Stomach (tissue), 4 donors: Measurements from ENCODE around the gene RETREG1.

ENCODE experiments used
- EP300 ChIP-seq: sonication (generic); formaldehyde crosslinking; IDR thresholded peaks from one replicate; pipeline ENCODE4 v1.6.1; 2017; ENCODE audit warnings: antibody characterized with exemption
- POLR2A ChIP-seq, 4 donors: fragments of 450-650 bp; IDR thresholded peaks; one replicate each; pipeline ENCODE4 v1.6.1; 2016; ENCODE audit warnings: antibody characterized with exemption in 4 of 4, control low read depth in 2 of 4, mild to moderate bottlenecking in 1 of 4, moderate library complexity in 1 of 4
- POLR2AphosphoS5 ChIP-seq, 3 donors: sonication (generic); formaldehyde crosslinking; IDR thresholded peaks; one replicate each; pipeline ENCODE4 v1.6.1; 2016; ENCODE audit warnings: antibody characterized with exemption in 3 of 3

GRCh38 chr5:16477541-16477940, 139.3 kb downstream of the RETREG1 start:
- TF ChIP-seq POLR2A (IDR thresholded peaks at IDR 0.05) (no peak), POLR2AphosphoS5 (IDR thresholded peaks at IDR 0.05) (no peak), EP300 (no peak)
